GM12878 (cell line): ENCODE results near the gene DOLPP1. TPM values are rescaled to one million over a fixed set of nuclear protein-coding genes. Genes with fewer than 3 reads are reported as not detected.

Source experiments
- ATAC-seq: fragments of 200-7000 bp; cut with Tn5 transposase; 3 replicates; pipeline ENCODE4 v1.9.1; 2020; ENCODE audit warnings: mild to moderate bottlenecking, moderate library complexity
- BruUV-seq: library from RNA; stranded (reverse); fragments of 400-500 nt; replicated peaks from 2 replicates; lab custom pipeline; 2021; lab: Mats Ljungman, UMichigan
- CTCF ChIA-PET: fragments of 300-600 bp; sonication (Branson Sonifier 250); formaldehyde crosslinking; extraction: SDS; loops from one replicate; lab custom pipeline; 2021; ENCODE audit warnings: inconsistent platforms; lab: Yijun Ruan, JAX
- POLR2A ChIA-PET: fragments of 350-600 bp; formaldehyde crosslinking; extraction: SDS; loops from one replicate; lab custom pipeline; 2021; ENCODE audit warnings: inconsistent platforms; lab: Charles Lee
- RAD21 ChIA-PET: fragments of 300-600 bp; sonication (Branson Sonifier 250); formaldehyde crosslinking; loops from one replicate; lab custom pipeline; 2023; ENCODE audit warnings: antibody characterized with exemption; ENCODE audit not compliant: unreplicated experiment; lab: Charles Lee
- SMC1A ChIA-PET: fragments of 300-600 bp; sonication (Branson Sonifier 250); formaldehyde crosslinking; loops from one replicate; lab custom pipeline; 2023; ENCODE audit not compliant: unreplicated experiment, uncharacterized antibody; lab: Charles Lee
- DNase-seq: peaks from one replicate; pipeline ENCODE4 v3.0.0-alpha.2; 2011; ENCODE audit warnings: low read depth, low spot score
- FAIRE-seq: peaks from 3 replicates; lab custom pipeline; 2011; peaks lifted over from hg19 to GRCh38; lab: Jason Lieb, UNC
- H2AFZ ChIP-seq: 2 replicates; pipeline ENCODE4 v1.6.0; 2011; ENCODE audit warnings: low read depth, low read length, control low read depth; ENCODE audit not compliant: control insufficient read depth
- H3K27ac ChIP-seq: 2 replicates; pipeline ENCODE4 v1.5.1; 2011; ENCODE audit warnings: control low read depth; ENCODE audit not compliant: control insufficient read depth, insufficient read depth
- H3K27me3 ChIP-seq, 2 experiments: replicated peaks in 1 of 2; 2 replicates each; pipeline versions ENCODE4 v1.6.0 to v1.6.1; 2011; ENCODE audit warnings: low read length in 1 of 2; ENCODE audit not compliant: control insufficient read depth in 2 of 2, insufficient read depth in 2 of 2
- H3K36me3 ChIP-seq, 2 experiments: 2 replicates each; pipeline ENCODE4 v1.5.1; 2011; ENCODE audit warnings: low read length in 1 of 2; ENCODE audit not compliant: control insufficient read depth in 2 of 2, insufficient read depth in 2 of 2
- H3K4me1 ChIP-seq: 2 replicates; pipeline ENCODE4 v1.6.1; 2011; ENCODE audit warnings: mild to moderate bottlenecking, low read length, moderate library complexity, mixed read lengths; ENCODE audit not compliant: control insufficient read depth, insufficient read depth
- H3K4me2 ChIP-seq: 2 replicates; pipeline ENCODE4 v1.6.0; 2011; ENCODE audit warnings: control low read depth; ENCODE audit not compliant: control insufficient read depth, insufficient read depth
- H3K4me3 ChIP-seq: fragments of 200-600 bp; sonication (generic); 2 replicates; pipeline ENCODE4 v1.5.1; 2016
- H3K79me2 ChIP-seq: 2 replicates; pipeline ENCODE4 v1.6.0; 2011; ENCODE audit warnings: low read length; ENCODE audit not compliant: control insufficient read depth, insufficient read depth
- H3K9ac ChIP-seq: 2 replicates; pipeline ENCODE4 v1.8.0; 2011; ENCODE audit warnings: low read length, control low read depth, mixed read lengths; ENCODE audit not compliant: control insufficient read depth, insufficient read depth
- H3K9me3 ChIP-seq: replicated peaks from 3 replicates; pipeline ENCODE4 v1.5.1; 2011; ENCODE audit warnings: mild to moderate bottlenecking, low read length; ENCODE audit not compliant: control insufficient read depth, insufficient read depth
- H4K20me1 ChIP-seq: 2 replicates; pipeline ENCODE4 v1.6.0; 2011; ENCODE audit not compliant: control insufficient read depth, insufficient read depth
- CHD1 ChIP-seq: IDR thresholded peaks from 2 replicates; pipeline ENCODE4 v1.6.1; 2012; ENCODE audit warnings: low read depth, low read length, improper control_type of control experiment
- E4F1 ChIP-seq: fragments of 450-650 bp; IDR thresholded peaks from 2 replicates; pipeline ENCODE4 v1.6.1; 2018; ENCODE audit warnings: borderline replicate concordance, mild to moderate bottlenecking; ENCODE audit not compliant: partially characterized antibody
- FOS ChIP-seq: IDR thresholded peaks from 3 replicates; pipeline ENCODE4 v1.6.1; 2011; ENCODE audit warnings: borderline replicate concordance; ENCODE audit not compliant: insufficient read length; ENCODE audit errors: extremely low read depth
- HDAC6 ChIP-seq: fragments of 200-600 bp; sonication (generic); IDR thresholded peaks from one replicate; pipeline ENCODE4 v1.8.0; 2017; ENCODE audit warnings: antibody characterized with exemption; ENCODE audit not compliant: unreplicated experiment
- MTA3 ChIP-seq: IDR thresholded peaks from 2 replicates; pipeline ENCODE4 v1.6.1; 2012; ENCODE audit warnings: low read length, inconsistent platforms, borderline replicate concordance
- PKNOX1 ChIP-seq: fragments of 450-650 bp; IDR thresholded peaks from 2 replicates; pipeline ENCODE4 v1.6.1; 2016; ENCODE audit warnings: mild to moderate bottlenecking
- POU2F2 ChIP-seq: IDR thresholded peaks from 3 replicates; pipeline ENCODE4 v1.6.1; 2011; ENCODE audit warnings: low read depth, mild to moderate bottlenecking, low read length, borderline replicate concordance
- RAD21 ChIP-seq: IDR thresholded peaks from 2 replicates; pipeline ENCODE4 v1.6.1; 2011; ENCODE audit warnings: mild to moderate bottlenecking, low read depth, low read length, moderate library complexity; ENCODE audit not compliant: insufficient read depth
- RBBP5 ChIP-seq: fragments of 200-600 bp; sonication (generic); conservative IDR thresholded peaks from 2 replicates; pipeline ENCODE4 v1.6.1; 2016
- SIX5 ChIP-seq: IDR thresholded peaks from 2 replicates; pipeline ENCODE4 v1.6.1; 2011; ENCODE audit warnings: mild to moderate bottlenecking, low read depth, low read length, moderate library complexity; ENCODE audit not compliant: severe bottlenecking
- SUPT20H ChIP-seq: IDR thresholded peaks from 2 replicates; pipeline ENCODE4 v1.6.1; 2011; ENCODE audit warnings: low read depth, mild to moderate bottlenecking, low read length, moderate library complexity, borderline replicate concordance; ENCODE audit not compliant: control insufficient read depth
- ZNF217 ChIP-seq: fragments of 450-650 bp; IDR thresholded peaks from 2 replicates; pipeline ENCODE4 v1.6.1; 2017; ENCODE audit warnings: antibody characterized with exemption, mild to moderate bottlenecking
- WGBS: methylation state at CpG from one replicate; pipeline ENCODE4 v1.1.6; 2016; ENCODE audit warnings: low lambda C conversion rate; ENCODE audit not compliant: insufficient replicate concordance, insufficient coverage; ENCODE audit errors: missing lambda C conversion rate; 5-methylcytosine and 5-hydroxymethylcytosine counted together
- in situ Hi-C: fragments of 300-500 bp; cut with MboI; formaldehyde crosslinking; loops from 9 replicates; pipeline ENCODE4 v1.14.3; 2018; ENCODE audit warnings: mixed read lengths
- intact Hi-C: fragments of 100-400 bp; cut with micrococcal nuclease; formaldehyde crosslinking; loops from one replicate; pipeline ENCODE4 v1.14.2; 2022; ENCODE audit not compliant: unreplicated experiment
- polyA plus RNA-seq, 11 experiments: library from polyadenylated mRNA; depleted of rRNA in 4 of 11; unstranded in 6 of 11; stranded (reverse) in 5 of 11; fragments of >200 nt; fragmentation: Nextera tagmentation in 4 of 11; fragmentation: Illumina TruSeq in 1 of 11; extraction: Ambion mirVana in 4 of 11; extraction: Trizol in 1 of 11; gene quantifications; 1 replicate in 1 of 11; 2 replicates in 10 of 11; pipeline versions ENCODE4 v1.2.1 to v1.2.3, GENCODE V29; 2011 to 2016; ENCODE audit warnings: inconsistent platforms in 2 of 11, missing spikeins in 2 of 11, low read depth in 1 of 11
- total RNA-seq, 4 experiments: library from RNA; depleted of rRNA in 3 of 4; stranded (reverse); fragments of >200 nt in 3 of 4; fragmentation: Illumina TruSeq in 1 of 4; extraction: Trizol in 1 of 4; gene quantifications; 2 replicates each; pipeline versions ENCODE4 v1.2.1 to v1.2.3, GENCODE V29; 2013 to 2021

DOLPP1 gene
- total and polyA plus RNA-seq, 10 of the 15 experiments (the other 5 are each of a cell fraction or from before 2014, with no cell fraction given) = 0.76 to 19.9 (median 13.4) TPM

GRCh38 chr9:129070696-129071525 is 10.0 kb upstream of the DOLPP1 start:
- Histone ChIP-seq H3K4me3 (no peak overlapping the region), H3K9me3 (no peaks in the 10 kb centered on the region), H3K9ac (no peak overlapping the region), H3K27ac (no peak overlapping the region), H2AFZ (no peak overlapping the region), H3K79me2 (no peaks in the 10 kb centered on the region), H3K27me3 (no peaks in the 10 kb centered on the region), H3K4me1 (peaks cover 12% of the 10 kb centered on the region), H3K36me3 (no peaks in the 10 kb centered on the region; a peak in 2 of 4 replicates), H4K20me1 (no peaks in the 10 kb centered on the region), H3K4me2 (no peak overlapping the region)
- in situ Hi-C loops = no loop called here
- no TSS peak for BruUV-seq
- DNase-seq (no peak), FAIRE-seq (no peak), ATAC-seq (no peak)
- ChIA-PET RAD21 (no interaction called here), SMC1A (no interaction called here), POLR2A (no interaction called here), CTCF (no interaction called here)
- intact Hi-C loops = no loop called here
- 91% methylated on average over 20 of the region's 21 CpGs for whole genome bisulfite sequencing
- no peak for TF ChIP-seq ZNF217
- no peak for TF ChIP-seq POU2F2
- TF ChIP-seq FOS = no peak
- no peak for TF ChIP-seq E4F1
- TF ChIP-seq PKNOX1 = no peak
- no peak for TF ChIP-seq SUPT20H
- TF ChIP-seq MTA3 = no peak
- no peak for TF ChIP-seq RAD21
- TF ChIP-seq HDAC6 = no peak
- no peak for TF ChIP-seq CHD1
- no peak for TF ChIP-seq SIX5
- no peak for TF ChIP-seq RBBP5
